ENCODE results near the gene MAZ. TPM values are rescaled to one million over a fixed set of nuclear protein-coding genes. Genes with fewer than 3 reads are reported as not detected.

MAZ gene
- polyA plus RNA-seq, 1 donor from 2014 or later, result 147 TPM

DNA sequence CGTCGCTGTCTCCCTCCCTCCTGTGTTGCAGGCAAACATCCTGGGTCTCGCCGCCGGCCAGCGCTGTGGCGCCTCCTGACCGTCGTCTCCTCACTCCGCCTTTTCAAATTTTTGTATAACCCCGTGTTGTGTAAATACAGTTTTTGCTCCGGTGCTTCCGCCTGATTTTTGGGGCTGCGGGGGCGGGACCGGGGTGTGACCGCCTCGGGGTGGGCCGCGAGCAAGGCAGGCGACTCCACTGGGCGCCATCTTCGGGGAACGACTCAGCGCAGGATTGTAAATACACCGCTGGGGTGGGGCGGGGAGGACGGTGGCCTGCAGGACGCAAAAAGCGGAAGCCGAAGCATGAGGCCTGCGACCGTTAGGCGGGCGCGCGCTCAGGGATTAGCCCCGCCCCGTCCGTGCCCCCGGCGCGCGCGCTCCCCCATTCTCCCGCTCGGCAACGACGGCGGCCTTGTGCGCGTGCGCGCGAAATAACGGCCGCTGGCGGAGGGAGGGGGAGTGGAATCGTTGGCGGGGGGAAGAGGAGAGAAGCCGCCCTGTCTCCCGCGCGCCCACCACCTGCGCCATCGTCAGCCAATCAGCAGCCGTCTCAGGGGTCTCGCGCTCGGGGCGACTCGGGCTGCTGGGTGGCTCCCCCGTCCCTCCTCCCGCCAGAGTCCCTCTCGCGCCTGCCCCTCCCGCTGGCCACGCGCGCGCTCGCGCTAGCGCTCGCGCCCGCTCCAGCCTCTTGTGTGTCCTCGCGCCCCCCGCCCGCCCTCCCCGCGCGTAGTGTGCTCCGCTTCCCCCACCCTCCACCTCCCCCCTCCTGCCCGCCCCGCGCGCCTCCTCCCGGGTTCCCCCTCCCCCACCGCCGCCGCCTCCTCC lies 864 bp upstream of the MAZ start:
- TF ChIP-seq TAF1 (IDR thresholded peaks at IDR 0.05; ENCODE audit: low read depth) (peak; percentile 94), MXI1 (conservative IDR thresholded peaks at IDR 0.05; ENCODE audit: poor library complexity, severe bottlenecking) (peak; percentile 75), RAD21 (conservative IDR thresholded peaks at IDR 0.05) (peak; percentile 24), EZH2 (IDR thresholded peaks at IDR 0.05; ENCODE audit: borderline replicate concordance, insufficient read depth, low read length, poor library complexity, severe bottlenecking) (no peak), SMC3 (conservative IDR thresholded peaks at IDR 0.05; ENCODE audit: poor library complexity) (peak; percentile 53), EP300 (conservative IDR thresholded peaks at IDR 0.05; ENCODE audit: poor library complexity, severe bottlenecking) (peak; percentile 63), POLR2AphosphoS5 (IDR thresholded peaks at IDR 0.05) (peak; percentile 97)
- TF ChIP-seq, protein P1, sequence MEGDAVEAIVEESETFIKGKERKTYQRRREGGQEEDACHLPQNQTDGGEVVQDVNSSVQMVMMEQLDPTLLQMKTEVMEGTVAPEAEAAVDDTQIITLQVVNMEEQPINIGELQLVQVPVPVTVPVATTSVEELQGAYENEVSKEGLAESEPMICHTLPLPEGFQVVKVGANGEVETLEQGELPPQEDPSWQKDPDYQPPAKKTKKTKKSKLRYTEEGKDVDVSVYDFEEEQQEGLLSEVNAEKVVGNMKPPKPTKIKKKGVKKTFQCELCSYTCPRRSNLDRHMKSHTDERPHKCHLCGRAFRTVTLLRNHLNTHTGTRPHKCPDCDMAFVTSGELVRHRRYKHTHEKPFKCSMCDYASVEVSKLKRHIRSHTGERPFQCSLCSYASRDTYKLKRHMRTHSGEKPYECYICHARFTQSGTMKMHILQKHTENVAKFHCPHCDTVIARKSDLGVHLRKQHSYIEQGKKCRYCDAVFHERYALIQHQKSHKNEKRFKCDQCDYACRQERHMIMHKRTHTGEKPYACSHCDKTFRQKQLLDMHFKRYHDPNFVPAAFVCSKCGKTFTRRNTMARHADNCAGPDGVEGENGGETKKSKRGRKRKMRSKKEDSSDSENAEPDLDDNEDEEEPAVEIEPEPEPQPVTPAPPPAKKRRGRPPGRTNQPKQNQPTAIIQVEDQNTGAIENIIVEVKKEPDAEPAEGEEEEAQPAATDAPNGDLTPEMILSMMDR (IDR thresholded peaks at IDR 0.05; ENCODE audit: poor library complexity, severe bottlenecking), result no peak
- TF ChIP-seq, protein P2, sequence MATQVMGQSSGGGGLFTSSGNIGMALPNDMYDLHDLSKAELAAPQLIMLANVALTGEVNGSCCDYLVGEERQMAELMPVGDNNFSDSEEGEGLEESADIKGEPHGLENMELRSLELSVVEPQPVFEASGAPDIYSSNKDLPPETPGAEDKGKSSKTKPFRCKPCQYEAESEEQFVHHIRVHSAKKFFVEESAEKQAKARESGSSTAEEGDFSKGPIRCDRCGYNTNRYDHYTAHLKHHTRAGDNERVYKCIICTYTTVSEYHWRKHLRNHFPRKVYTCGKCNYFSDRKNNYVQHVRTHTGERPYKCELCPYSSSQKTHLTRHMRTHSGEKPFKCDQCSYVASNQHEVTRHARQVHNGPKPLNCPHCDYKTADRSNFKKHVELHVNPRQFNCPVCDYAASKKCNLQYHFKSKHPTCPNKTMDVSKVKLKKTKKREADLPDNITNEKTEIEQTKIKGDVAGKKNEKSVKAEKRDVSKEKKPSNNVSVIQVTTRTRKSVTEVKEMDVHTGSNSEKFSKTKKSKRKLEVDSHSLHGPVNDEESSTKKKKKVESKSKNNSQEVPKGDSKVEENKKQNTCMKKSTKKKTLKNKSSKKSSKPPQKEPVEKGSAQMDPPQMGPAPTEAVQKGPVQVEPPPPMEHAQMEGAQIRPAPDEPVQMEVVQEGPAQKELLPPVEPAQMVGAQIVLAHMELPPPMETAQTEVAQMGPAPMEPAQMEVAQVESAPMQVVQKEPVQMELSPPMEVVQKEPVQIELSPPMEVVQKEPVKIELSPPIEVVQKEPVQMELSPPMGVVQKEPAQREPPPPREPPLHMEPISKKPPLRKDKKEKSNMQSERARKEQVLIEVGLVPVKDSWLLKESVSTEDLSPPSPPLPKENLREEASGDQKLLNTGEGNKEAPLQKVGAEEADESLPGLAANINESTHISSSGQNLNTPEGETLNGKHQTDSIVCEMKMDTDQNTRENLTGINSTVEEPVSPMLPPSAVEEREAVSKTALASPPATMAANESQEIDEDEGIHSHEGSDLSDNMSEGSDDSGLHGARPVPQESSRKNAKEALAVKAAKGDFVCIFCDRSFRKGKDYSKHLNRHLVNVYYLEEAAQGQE (IDR thresholded peaks at IDR 0.05; ENCODE audit: borderline replicate concordance), result peak; percentile 93
- Histone ChIP-seq H3K27ac (ENCODE audit: low read length) (peak overlapping the region; percentile 98), H2AFZ (ENCODE audit: low read depth, low read length) (peak overlapping the region; percentile 73), H3K9me2 (ENCODE audit: insufficient read depth, low read length) (no peaks in the 10 kb centered on the region), H3K4me3 (ENCODE audit: low read length) (peak overlapping the region; percentile 93), H3F3A (ENCODE audit: insufficient read depth, low read length, poor library complexity, severe bottlenecking) (peaks cover 7% of the 10 kb centered on the region), H3K27me3 (ENCODE audit: insufficient read depth, low read depth, low read length) (no peaks in the 10 kb centered on the region), H3K4me2 (ENCODE audit: low read length) (peak overlapping the region; percentile 91), H3K9ac (ENCODE audit: low read length) (peak overlapping the region; percentile 94), H3K9me3 (ENCODE audit: low read length) (no peaks in the 10 kb centered on the region), H3K36me3 (ENCODE audit: insufficient read depth, low read length) (no peaks in the 10 kb centered on the region), H3K79me2 (replicated peaks; ENCODE audit: insufficient read depth, low read length) (peaks cover 25% of the 10 kb centered on the region), H4K20me1 (ENCODE audit: insufficient read depth) (peaks cover 3% of the 10 kb centered on the region)

DNA sequence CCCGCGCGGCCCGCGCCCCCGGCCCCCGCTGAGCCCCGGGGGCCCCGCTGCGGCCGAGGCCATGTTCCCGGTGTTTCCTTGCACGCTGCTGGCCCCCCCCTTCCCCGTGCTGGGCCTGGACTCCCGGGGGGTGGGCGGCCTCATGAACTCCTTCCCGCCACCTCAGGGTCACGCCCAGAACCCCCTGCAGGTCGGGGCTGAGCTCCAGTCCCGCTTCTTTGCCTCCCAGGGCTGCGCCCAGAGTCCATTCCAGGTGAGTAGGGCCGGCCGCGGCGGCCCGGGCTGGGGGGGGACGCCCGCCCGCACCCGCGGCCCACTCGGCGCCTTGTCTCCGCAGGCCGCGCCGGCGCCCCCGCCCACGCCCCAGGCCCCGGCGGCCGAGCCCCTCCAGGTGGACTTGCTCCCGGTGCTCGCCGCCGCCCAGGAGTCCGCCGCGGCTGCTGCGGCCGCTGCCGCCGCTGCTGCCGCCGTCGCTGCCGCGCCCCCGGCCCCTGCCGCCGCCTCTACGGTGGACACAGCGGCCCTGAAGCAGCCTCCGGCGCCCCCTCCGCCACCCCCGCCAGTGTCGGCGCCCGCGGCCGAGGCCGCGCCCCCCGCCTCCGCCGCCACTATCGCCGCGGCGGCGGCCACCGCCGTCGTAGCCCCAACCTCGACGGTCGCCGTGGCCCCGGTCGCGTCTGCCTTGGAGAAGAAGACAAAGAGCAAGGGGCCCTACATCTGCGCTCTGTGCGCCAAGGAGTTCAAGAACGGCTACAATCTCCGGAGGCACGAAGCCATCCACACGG lies 504 bp downstream of the MAZ start:
- peak overlapping the region; percentile 88 for H3K27ac ChIP-seq (ENCODE audit: low read length)
- H3K4me2 ChIP-seq (ENCODE audit: low read length), result peak overlapping the region; percentile 69
- peaks cover 3% of the 10 kb centered on the region for H4K20me1 ChIP-seq (ENCODE audit: insufficient read depth)
- H3K9me3 ChIP-seq (ENCODE audit: low read length), result no peaks in the 10 kb centered on the region
- no peak overlapping the region for H2AFZ ChIP-seq (ENCODE audit: low read depth, low read length)
- peak overlapping the region; percentile 99 for H3K9ac ChIP-seq (ENCODE audit: low read length)
- H3K27me3 ChIP-seq (ENCODE audit: insufficient read depth, low read depth, low read length), result no peaks in the 10 kb centered on the region
- H3K79me2 ChIP-seq (replicated peaks; ENCODE audit: insufficient read depth, low read length), result peaks cover 25% of the 10 kb centered on the region
- no peaks in the 10 kb centered on the region for H3K9me2 ChIP-seq (ENCODE audit: insufficient read depth, low read length)
- peaks cover 7% of the 10 kb centered on the region for H3F3A ChIP-seq (ENCODE audit: insufficient read depth, low read length, poor library complexity, severe bottlenecking)
- no peaks in the 10 kb centered on the region for H3K36me3 ChIP-seq (ENCODE audit: insufficient read depth, low read length)
- TF ChIP-seq, protein P2 (IDR thresholded peaks at IDR 0.05; ENCODE audit: borderline replicate concordance), result peak; percentile 26
- no peak for TF ChIP-seq TAF1 (IDR thresholded peaks at IDR 0.05; ENCODE audit: low read depth)
- no peak for TF ChIP-seq EZH2 (IDR thresholded peaks at IDR 0.05; ENCODE audit: borderline replicate concordance, insufficient read depth, low read length, poor library complexity, severe bottlenecking)
- no peak for TF ChIP-seq POLR2AphosphoS5 (IDR thresholded peaks at IDR 0.05)
- no peak for TF ChIP-seq EP300 (conservative IDR thresholded peaks at IDR 0.05; ENCODE audit: poor library complexity, severe bottlenecking)
- no peak for TF ChIP-seq RAD21 (conservative IDR thresholded peaks at IDR 0.05)
- peak overlapping the region; percentile 100 for H3K4me3 ChIP-seq (ENCODE audit: low read length)
